Endometrial microvascular endothelial cells (primary cell): ENCODE data around the gene DOCK4. TPM values are rescaled to one million over a fixed set of nuclear protein-coding genes. Genes with fewer than 3 reads are reported as not detected.

Experiments
- in situ Hi-C: cut with HindIII; loops from 2 replicates; pipeline ENCODE4 v1.10.0; 2017; ENCODE audit warnings: low sequenced_read_pairs, low pct_unique_long_range_greater_than_20kb; ENCODE audit errors: inconsistent ontology term
- total RNA-seq: library from RNA; depleted of rRNA; stranded (reverse); fragments of >200 nt; gene quantifications from one replicate; pipeline ENCODE4 v1.2.3, GENCODE V29; 2015; ENCODE audit errors: inconsistent ontology term

Gene DOCK4
- total RNA-seq, 1 donor from 2014 or later = 49.5 TPM

- in situ Hi-C loops = no loop called here
Observed at GRCh38 chr7:112124061-112124766, 82.0 kb downstream of the DOCK4 start.

GRCh38 chr7:112122798-112123197 is 83.4 kb downstream of the DOCK4 start:
- in situ Hi-C loops = no loop called here

GRCh38 chr7:112122144-112122543 is 84.1 kb downstream of the DOCK4 start:
- in situ Hi-C loops = no loop called here

GRCh38 chr7:112121318-112121717 is 84.9 kb downstream of the DOCK4 start:
- in situ Hi-C loops = no loop called here

GRCh38 chr7:112120696-112121217 is 85.4 kb downstream of the DOCK4 start:
- in situ Hi-C loops = no loop called here

- in situ Hi-C loops = no loop called here
Observed at GRCh38 chr7:112118581-112119566, 87.3 kb downstream of the DOCK4 start.

GRCh38 chr7:112116894-112117293 is 89.3 kb downstream of the DOCK4 start:
- in situ Hi-C loops = no loop called here

- in situ Hi-C loops = no loop called here
Observed at GRCh38 chr7:112116358-112116757, 89.8 kb downstream of the DOCK4 start.

- in situ Hi-C loops = no loop called here
Observed at GRCh38 chr7:112115880-112116279, 90.3 kb downstream of the DOCK4 start.

GRCh38 chr7:112113913-112114575 is 92.2 kb downstream of the DOCK4 start:
- in situ Hi-C loops = no loop called here

GRCh38 chr7:112112822-112113255 is 93.4 kb downstream of the DOCK4 start:
- in situ Hi-C loops = no loop called here

- in situ Hi-C loops = no loop called here
Observed at GRCh38 chr7:112110651-112111050, 95.5 kb downstream of the DOCK4 start.

GRCh38 chr7:112110175-112110574 is 96.0 kb downstream of the DOCK4 start:
- in situ Hi-C loops = no loop called here

- in situ Hi-C loops = no loop called here
Observed at GRCh38 chr7:112108981-112109380, 97.2 kb downstream of the DOCK4 start.

- in situ Hi-C loops = no loop called here
Observed at GRCh38 chr7:112105584-112106530, 100.3 kb downstream of the DOCK4 start.

- in situ Hi-C loops = no loop called here
Observed at GRCh38 chr7:112104120-112104519, 102.1 kb downstream of the DOCK4 start.

GRCh38 chr7:112103246-112103645 is 103.0 kb downstream of the DOCK4 start:
- in situ Hi-C loops = no loop called here

GRCh38 chr7:112101201-112101846 is 104.9 kb downstream of the DOCK4 start:
- in situ Hi-C loops = no loop called here
